Islet of Langerhans (tissue), 1 donor: ENCODE measurements around the gene ERCC8.
"Not testable (repeated sequence)": the region's sequence is repeated elsewhere in the genome, so short reads cannot be mapped to it uniquely, and the experiment has no call there.

Experiments
- FAIRE-seq: peaks from one replicate; lab custom pipeline; 2011; peaks lifted over from hg19 to GRCh38; lab: Jason Lieb, UNC

The ERCC8 gene

GRCh38 chr5:60944904-60945812 is at the start of gene ERCC8, which contains the start of gene NDUFAF2:
TSS of gene ERCC8 (minus strand) at chr5:60945070. CDS start at chr5:60945008, 62 bp downstream.
TSS of gene NDUFAF2 (plus strand) at chr5:60945205. CDS start at chr5:60945256, 51 bp downstream.
- FAIRE-seq = peak; percentile 27

GRCh38 chr5:60993875-60994571 is 49.2 kb upstream of the ERCC8 start:
- FAIRE-seq = no peak

- no peak for FAIRE-seq
These were observed 48.6 kb upstream of the ERCC8 start for GRCh38 chr5:60993425-60993824.

GRCh38 chr5:60992871-60993270 is 48.0 kb upstream of the ERCC8 start:
- FAIRE-seq = no peak

- FAIRE-seq = no peak
These were observed 44.9 kb upstream of the ERCC8 start for GRCh38 chr5:60989790-60990189.

GRCh38 chr5:60982127-60982526 is 37.3 kb upstream of the ERCC8 start:
- not testable (repeated sequence) for FAIRE-seq

- FAIRE-seq = no peak
These were observed 35.6 kb upstream of the ERCC8 start for GRCh38 chr5:60980511-60980910.

- FAIRE-seq = no peak
These were observed 34.1 kb upstream of the ERCC8 start for GRCh38 chr5:60978968-60979367.

GRCh38 chr5:60977956-60978737 is 33.3 kb upstream of the ERCC8 start:
- FAIRE-seq = no peak

- FAIRE-seq = no peak
These were observed 27.4 kb upstream of the ERCC8 start for GRCh38 chr5:60972231-60972630.

- FAIRE-seq = no peak
These were observed 16.8 kb upstream of the ERCC8 start for GRCh38 chr5:60961685-60962084.

GRCh38 chr5:60960591-60960990 is 15.7 kb upstream of the ERCC8 start:
- peak; percentile 98 for FAIRE-seq

- FAIRE-seq = peak; percentile 99
These were observed 14.3 kb upstream of the ERCC8 start for GRCh38 chr5:60959156-60959555.

- no peak for FAIRE-seq
These were observed 13.8 kb upstream of the ERCC8 start for GRCh38 chr5:60958712-60959111.

- FAIRE-seq = no peak
These were observed 13.2 kb upstream of the ERCC8 start for GRCh38 chr5:60958088-60958487.

- peak; percentile 45 for FAIRE-seq
These were observed 10.4 kb upstream of the ERCC8 start for GRCh38 chr5:60955239-60955638.

GRCh38 chr5:60948738-60949137 is 3.9 kb upstream of the ERCC8 start:
- FAIRE-seq = no peak

GRCh38 chr5:60945813-60946187 is 930 bp upstream of the ERCC8 start:
- no peak for FAIRE-seq

GRCh38 chr5:60943624-60944023 is 1.2 kb downstream of the ERCC8 start:
- FAIRE-seq = no peak

GRCh38 chr5:60929024-60929423 is 15.8 kb downstream of the ERCC8 start:
- peak; percentile 81 for FAIRE-seq

GRCh38 chr5:60927450-60927849 is 17.4 kb downstream of the ERCC8 start:
- no peak for FAIRE-seq

GRCh38 chr5:60918466-60918865 is 26.4 kb downstream of the ERCC8 start:
- no peak for FAIRE-seq

GRCh38 chr5:60916646-60917045 is 28.2 kb downstream of the ERCC8 start:
- peak; percentile 70 for FAIRE-seq
